ENCODE results near the gene MTG2.

- TF ChIP-seq, protein P1, sequence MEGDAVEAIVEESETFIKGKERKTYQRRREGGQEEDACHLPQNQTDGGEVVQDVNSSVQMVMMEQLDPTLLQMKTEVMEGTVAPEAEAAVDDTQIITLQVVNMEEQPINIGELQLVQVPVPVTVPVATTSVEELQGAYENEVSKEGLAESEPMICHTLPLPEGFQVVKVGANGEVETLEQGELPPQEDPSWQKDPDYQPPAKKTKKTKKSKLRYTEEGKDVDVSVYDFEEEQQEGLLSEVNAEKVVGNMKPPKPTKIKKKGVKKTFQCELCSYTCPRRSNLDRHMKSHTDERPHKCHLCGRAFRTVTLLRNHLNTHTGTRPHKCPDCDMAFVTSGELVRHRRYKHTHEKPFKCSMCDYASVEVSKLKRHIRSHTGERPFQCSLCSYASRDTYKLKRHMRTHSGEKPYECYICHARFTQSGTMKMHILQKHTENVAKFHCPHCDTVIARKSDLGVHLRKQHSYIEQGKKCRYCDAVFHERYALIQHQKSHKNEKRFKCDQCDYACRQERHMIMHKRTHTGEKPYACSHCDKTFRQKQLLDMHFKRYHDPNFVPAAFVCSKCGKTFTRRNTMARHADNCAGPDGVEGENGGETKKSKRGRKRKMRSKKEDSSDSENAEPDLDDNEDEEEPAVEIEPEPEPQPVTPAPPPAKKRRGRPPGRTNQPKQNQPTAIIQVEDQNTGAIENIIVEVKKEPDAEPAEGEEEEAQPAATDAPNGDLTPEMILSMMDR (IDR thresholded peaks at IDR 0.05): no peak
- TF ChIP-seq POLR2A (IDR thresholded peaks at IDR 0.05): no peak
Measured at GRCh38 chr20:62242176-62242575, 59.3 kb downstream of the MTG2 start.
